AG09309 (cell line): ENCODE results near the gene NDRG2.
"Not testable (repeated sequence)": the region's sequence is repeated elsewhere in the genome, so short reads cannot be mapped to it uniquely, and the experiment has no call there.

Experiments
- DNase-seq: peaks from one replicate; pipeline ENCODE4 v3.0.0-alpha.2; 2010; ENCODE audit warnings: low read depth
- H3K4me3 ChIP-seq: 2 replicates; pipeline ENCODE4 v1.5.1; 2011; ENCODE audit warnings: mild to moderate bottlenecking, low read depth, low read length, moderate library complexity; ENCODE audit not compliant: control insufficient read depth
- TF ChIP-seq, protein P1 (sequence below): IDR thresholded peaks from 2 replicates; pipeline ENCODE4 v1.5.1; 2011; ENCODE audit warnings: mild to moderate bottlenecking, low read depth, low read length, inconsistent platforms; ENCODE audit not compliant: insufficient read depth, control insufficient read depth; ENCODE audit errors: missing control alignments

Gene NDRG2

DNA sequence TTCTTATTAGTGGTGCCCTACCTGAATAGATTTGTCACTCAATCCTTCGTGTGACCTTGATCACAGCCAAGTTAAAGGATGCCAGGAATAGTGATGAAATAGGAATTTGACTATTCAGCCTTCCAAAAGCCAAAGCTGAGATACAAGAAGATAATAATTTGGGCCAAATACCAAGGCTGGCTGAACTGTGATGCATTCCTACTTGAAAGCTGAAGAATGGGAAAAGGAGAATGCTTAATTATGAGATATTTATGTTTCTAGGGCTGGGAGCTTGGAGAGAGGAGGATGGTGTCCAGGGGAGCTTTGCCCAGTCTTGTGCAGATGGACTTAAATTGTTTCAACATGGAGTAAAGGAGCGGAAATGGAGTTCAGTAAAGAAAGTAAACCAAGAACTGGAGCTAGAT is 22.5 kb upstream of the NDRG2 start:
- TF ChIP-seq, protein P1, sequence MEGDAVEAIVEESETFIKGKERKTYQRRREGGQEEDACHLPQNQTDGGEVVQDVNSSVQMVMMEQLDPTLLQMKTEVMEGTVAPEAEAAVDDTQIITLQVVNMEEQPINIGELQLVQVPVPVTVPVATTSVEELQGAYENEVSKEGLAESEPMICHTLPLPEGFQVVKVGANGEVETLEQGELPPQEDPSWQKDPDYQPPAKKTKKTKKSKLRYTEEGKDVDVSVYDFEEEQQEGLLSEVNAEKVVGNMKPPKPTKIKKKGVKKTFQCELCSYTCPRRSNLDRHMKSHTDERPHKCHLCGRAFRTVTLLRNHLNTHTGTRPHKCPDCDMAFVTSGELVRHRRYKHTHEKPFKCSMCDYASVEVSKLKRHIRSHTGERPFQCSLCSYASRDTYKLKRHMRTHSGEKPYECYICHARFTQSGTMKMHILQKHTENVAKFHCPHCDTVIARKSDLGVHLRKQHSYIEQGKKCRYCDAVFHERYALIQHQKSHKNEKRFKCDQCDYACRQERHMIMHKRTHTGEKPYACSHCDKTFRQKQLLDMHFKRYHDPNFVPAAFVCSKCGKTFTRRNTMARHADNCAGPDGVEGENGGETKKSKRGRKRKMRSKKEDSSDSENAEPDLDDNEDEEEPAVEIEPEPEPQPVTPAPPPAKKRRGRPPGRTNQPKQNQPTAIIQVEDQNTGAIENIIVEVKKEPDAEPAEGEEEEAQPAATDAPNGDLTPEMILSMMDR, result no peak
- H3K4me3 ChIP-seq, result no peak overlapping the region
- DNase-seq, result no peak

DNA sequence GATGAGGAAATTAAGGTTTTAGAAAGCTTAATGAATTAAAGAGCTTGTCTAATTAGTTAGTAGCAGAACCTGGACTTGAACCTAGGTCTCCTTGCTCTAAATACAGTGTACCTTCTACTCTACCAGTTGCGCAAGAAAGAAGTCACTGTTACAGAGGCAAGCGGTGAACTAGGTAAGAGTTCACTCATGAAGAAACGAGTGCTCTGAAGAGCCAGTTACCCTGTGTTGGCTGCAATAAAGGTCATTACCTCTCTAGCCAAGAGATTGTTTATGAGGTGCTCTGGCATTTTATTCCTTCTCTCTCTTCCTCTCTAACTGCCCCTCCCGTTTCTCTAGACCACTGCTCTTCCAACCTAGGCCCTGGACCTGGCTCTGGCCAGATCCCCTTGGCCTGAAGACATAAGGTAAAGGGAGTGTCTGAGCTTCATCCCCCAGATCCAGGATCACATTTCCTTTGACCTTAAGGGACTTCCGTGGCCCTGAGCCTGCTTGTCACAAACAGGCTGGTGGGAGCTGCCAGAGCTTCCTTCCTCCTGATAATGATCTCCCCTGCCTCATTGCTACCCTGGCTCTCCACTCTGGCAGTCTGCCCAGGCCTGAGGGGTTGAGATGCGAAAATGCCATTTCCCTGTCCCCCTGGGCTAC is 19.2 kb upstream of the NDRG2 start:
- H3K4me3 ChIP-seq, result no peak overlapping the region
- DNase-seq, result no peak
- TF ChIP-seq, protein P1, result no peak

- TF ChIP-seq, protein P1, result no peak
- DNase-seq, result no peak
- H3K4me3 ChIP-seq, result no peak overlapping the region
Measured at GRCh38 chr14:21043387-21043973, 18.6 kb upstream of the NDRG2 start.

GRCh38 chr14:21042918-21043317 is 18.1 kb upstream of the NDRG2 start:
- TF ChIP-seq, protein P1, result no peak

DNA sequence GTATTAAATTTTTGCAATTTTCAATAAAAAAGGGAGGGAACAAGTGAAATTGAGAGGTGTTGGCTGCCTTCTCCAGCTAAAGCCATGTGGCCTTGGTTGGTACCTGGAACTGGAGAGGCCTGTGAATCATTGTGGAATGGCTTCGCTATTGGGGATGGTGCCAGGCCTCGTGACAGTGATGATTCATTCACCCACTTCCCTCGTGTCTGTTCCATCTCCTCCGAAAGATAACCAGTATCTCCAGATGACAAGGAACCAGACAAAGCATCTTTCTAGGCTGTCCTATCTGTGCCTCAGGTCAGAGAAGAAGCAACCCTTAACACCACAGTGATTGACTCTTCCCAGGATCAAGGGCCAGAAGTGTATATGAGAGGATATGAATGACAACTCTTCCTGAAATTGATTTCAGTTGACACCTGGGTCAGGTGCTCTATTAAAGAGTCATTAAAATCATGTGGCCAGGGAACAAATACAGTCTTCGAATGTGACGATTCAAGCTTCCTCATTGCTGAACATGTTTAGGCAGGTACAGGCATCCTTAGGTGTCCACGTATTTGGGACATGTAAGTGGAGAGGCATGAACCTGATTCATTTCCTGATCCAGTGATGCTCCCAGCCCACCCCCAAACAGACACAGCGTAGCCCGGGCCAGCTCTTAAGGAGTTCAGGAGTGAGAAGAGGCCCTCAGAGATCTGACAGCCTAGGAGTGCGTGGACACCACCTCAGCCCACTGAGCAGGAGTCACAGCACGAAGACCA is 17.0 kb upstream of the NDRG2 start, which contains the start of gene RNASE7:
RNASE7 (plus strand) TSS at position 687 of the 758 bp plus-strand sequence. CDS start 631 bp downstream, outside the sequence.
- TF ChIP-seq, protein P1, result no peak
- no peak for DNase-seq
- H3K4me3 ChIP-seq, result no peak within 1 kb of the TSS

More at GRCh38 chr14:21042918-21043317, 18.1 kb upstream of the NDRG2 start:
- no peak for DNase-seq
- H3K4me3 ChIP-seq, result no peak overlapping the region

GRCh38 chr14:21040941-21041340 is 16.1 kb upstream of the NDRG2 start:
- H3K4me3 ChIP-seq, DNase-seq: not testable (repeated sequence)
